NCI-H345 treated with DMSO at 0.1 percent for 48 hours (cell line): ENCODE measurements around the gene KRT26.
"Not testable (repeated sequence)": the region's sequence is repeated elsewhere in the genome, so short reads cannot be mapped to it uniquely, and the experiment has no call there.

Source experiments
- DNase-seq: peaks from one replicate; lab custom pipeline; 2025; ENCODE audit not compliant: unreplicated experiment; lab: John Stamatoyannopoulos, UW

KRT26 gene, protein sequence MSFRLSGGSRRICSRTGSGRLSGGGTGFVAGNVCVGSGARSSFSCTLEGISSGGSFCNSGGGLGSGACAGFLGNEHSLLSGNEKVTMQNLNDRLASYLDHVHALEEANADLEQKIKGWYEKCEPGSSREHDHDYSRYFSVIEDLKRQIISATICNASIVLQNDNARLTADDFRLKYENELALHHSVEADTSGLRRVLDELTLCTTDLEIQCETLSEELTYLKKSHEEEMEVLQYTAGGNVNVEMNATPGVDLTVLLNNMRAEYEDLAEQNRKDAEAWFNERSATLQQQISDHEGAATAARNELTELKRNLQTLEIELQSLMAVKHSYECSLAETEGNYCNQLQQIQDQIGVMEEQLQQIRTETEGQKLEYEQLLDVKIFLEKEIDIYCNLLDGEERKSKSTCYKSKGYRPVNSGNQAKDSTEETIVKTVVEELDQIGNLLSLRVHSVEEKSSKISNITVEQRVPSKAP

GRCh38 chr17:40772101-40772500 is at the start of gene KRT26:
TSS of gene KRT26 (minus strand) at chr17:40772201. CDS start at chr17:40772113, 88 bp downstream.
- DNase-seq: no peak

DNA sequence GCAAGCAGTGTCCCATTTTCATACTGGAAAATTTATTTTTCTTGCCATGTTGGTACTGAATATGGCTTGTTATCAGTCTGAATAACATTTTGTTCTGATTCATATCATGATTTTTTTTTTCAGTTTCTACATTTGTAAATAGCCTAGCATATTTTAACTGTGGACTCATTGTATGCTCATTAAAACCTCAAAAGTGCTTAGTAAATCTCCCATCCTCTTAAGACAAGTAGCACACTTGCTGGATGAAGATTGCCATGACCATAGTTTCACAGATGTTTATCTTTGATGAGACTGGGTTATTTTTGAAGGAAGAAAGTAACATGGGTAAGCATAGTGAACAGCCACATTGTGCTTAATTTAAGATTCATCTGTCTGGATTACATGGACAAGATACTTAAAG is 49.5 kb upstream of the KRT26 start:
- DNase-seq: no peak

DNA sequence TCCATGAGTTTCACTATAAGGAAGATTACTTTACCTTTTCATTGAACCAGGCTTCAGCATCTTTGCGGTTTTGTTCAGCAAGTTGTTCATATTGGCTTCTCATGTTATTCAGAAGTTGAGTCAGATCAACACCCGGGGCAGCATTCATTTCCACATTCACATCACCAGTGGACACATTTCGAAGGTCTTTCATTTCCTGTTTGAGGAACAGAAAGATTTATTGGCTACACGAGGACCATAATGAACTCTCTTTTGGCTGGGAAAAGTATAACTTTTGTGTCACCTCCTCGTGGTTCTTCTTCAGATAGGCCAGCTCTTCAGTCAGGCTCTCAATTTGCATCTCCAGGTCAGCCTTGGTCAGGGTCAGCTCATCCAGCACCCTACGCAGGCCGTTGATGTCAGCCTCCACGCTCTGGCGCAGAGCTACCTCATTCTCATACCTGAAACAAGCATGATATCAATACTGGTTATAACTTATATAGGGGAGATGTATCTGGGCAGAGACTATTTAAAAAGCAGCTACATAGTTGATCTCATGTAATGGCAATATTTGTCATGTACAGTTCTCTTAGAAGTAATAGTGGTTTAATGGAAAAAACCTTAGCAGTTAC is 48.3 kb upstream of the KRT26 start:
- DNase-seq: no peak

GRCh38 chr17:40819528-40820125 is 47.6 kb upstream of the KRT26 start:
- DNase-seq: no peak

DNA sequence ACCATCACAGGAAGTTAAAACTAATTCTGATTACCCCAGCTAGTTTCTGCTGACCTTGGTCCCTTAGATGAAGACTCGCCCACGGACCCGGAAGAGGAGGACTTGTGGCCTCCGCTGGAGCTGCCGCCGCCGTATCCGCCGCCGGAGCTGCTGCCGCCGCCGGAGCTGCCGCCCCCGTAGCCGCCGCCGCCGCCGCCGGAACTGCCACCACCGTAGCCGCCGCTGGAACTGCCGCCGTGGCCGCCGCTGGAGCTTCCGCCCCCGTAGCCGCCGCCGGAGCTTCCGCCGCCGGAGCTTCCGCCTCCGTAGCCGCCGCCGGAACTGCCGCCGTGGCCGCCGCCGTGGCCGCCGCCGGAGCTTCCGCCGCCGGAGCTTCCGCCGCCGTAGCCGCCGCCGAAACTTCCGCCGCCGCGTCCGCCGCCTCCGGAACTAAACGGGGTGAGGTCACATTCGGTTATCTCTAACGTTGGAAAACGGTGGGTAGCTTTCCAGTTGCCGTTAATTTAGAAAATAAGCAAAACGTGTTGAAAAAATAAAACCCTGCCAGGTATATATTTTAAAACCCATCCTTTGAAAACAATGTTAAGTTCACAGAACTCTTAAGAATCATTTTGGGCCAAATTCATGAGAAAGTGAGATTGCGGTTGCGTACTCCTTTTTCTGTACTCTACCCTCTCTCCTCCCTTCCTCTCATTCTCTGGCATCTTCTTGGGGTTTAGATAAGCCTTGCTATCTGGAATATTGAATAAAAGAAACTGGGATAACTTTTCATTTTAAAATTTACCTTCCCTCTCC is 46.9 kb upstream of the KRT26 start:
- DNase-seq: peak; percentile 68

GRCh38 chr17:40818343-40818732 is 46.3 kb upstream of the KRT26 start:
- DNase-seq: no peak

DNA sequence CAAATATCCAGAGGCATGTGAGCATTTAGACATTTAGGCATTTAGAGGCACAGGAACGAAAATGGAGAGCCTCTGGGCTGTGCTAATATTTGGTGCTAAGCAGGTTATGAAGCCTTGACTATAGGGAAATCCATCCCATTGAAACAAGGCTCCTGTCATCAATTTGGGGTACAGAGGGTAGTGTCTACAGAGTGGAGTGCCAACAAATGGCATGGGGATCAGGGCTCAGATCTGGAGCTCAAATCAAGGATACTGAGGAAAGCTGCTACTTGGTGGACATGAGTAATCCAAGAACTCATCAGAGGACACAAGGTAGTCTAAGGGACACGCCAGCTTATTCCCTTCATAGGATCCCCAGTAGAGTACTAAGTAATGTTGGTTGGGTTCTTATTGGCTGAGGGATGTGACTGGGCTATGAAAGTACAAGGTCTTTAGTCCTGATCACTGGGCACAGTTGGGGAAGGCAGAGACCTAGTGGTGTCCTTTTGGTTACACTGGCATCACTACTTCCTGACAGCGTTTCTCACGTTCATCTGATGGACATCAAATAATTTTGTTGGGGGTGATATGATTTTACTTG is 45.2 kb upstream of the KRT26 start:
- DNase-seq: no peak

GRCh38 chr17:40816569-40816968 is 44.6 kb upstream of the KRT26 start:
- DNase-seq: no peak

DNA sequence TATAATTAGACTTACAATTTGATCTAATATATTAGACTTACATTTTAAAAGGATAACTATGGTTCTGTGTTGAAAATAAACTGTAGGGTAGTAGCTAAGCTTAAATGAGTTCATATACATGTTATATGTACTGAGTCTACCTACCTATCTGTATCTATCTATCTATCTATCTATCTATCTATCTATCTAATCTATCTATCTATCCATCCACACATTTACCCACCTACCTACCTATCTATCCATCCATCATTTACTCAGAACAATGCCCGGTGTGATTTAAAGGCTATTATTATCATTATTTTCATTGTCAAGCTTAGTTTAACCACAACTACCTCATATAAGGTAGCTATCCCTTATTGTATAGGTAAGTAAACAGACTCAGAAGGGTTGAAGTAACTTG is 43.4 kb upstream of the KRT26 start:
- DNase-seq: no peak

DNA sequence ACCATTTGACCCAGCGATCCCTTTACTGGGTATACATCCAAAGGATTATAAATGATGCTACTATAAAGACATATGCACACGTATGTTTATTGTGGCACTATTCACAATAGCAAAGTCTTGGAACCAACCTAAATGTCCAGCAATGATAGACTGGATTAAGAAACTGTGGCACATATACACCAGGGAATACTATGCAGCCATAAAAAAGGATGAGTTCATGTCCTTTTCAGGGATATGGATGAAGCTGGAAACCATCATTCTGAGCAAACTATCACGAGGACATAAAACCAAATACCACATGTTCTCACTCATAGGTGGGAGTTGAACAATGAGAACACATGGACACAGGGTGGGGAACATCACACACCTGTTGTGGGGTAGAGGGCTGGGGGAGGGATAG is 42.7 kb upstream of the KRT26 start:
- DNase-seq: not testable (repeated sequence)

DNA sequence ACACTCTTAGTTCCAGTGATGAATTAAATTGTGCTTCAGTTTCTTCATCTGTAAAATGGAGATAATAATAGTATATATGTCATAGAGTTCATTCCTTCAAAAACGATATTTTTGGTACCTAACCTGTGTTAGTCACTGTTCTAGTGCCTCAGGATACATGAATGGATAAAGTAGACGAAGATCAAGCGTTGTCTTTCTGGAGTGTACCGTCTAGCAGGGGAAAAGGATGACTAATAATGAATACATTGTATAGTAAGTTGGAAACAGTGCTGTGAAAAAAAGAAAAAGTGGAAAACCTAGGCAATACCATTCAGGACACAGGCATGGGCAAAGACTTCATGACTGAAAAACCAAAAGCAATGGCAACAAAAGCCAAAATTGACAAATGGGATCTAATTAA is 41.8 kb upstream of the KRT26 start:
- DNase-seq: no peak

- DNase-seq: no peak
Measured at GRCh38 chr17:40812639-40813038, 40.6 kb upstream of the KRT26 start.

- no peak for DNase-seq
Measured at GRCh38 chr17:40810494-40810893, 38.5 kb upstream of the KRT26 start.

GRCh38 chr17:40809721-40810421 is 37.9 kb upstream of the KRT26 start:
- no peak for DNase-seq

GRCh38 chr17:40806131-40806530 is 34.1 kb upstream of the KRT26 start:
- DNase-seq: no peak

DNA sequence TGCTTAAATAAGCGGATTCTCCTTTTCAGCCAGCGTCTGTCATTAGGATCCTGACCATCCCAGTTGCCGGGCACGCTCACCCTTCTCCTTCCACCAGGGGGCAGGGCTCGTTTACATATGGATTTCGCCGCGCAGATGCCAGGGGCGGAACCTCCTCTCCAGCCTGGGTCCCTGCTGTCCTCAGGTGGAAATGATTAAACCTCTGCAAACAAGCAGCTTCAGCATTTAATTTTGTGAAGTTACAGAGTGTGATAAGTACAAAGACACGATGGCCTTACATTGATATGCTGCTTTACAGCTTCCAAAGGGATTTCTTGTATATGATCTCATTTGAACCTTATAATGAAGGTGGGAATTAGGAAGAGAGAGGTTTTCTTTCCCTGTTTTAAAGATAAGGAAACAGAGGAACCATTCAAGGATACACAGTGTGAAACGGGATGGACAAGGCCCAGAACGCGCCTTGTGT is 31.6 kb upstream of the KRT26 start:
- DNase-seq: peak; percentile 84

- no peak for DNase-seq
Measured at GRCh38 chr17:40801157-40801556, 29.2 kb upstream of the KRT26 start.

- DNase-seq: no peak
Measured at GRCh38 chr17:40800381-40800780, 28.4 kb upstream of the KRT26 start.

DNA sequence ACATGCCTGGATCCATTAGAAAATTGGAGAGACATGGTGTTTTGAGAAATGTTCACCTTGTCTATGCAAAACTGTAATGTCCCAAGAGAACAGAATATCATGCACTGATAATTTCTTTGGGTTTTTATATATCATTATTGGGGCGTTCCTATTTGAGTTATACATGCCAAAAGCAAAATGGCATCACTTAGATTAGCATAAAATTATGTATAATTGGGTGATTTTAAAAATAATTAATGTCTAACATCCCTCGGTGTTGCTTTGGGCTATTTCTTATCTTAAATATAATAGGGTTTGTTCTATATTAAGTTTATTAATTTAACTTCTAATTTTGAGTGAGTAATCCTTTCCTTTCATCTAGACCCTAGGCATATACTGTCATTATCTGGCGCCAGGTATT is 27.9 kb upstream of the KRT26 start, which contains the start of gene KRT28:
Gene KRT28, minus strand, starts transcription at position 101 of the 400 bp plus-strand sequence. Its CDS starts 66 bp downstream, at position 35.
- DNase-seq: no peak

- DNase-seq: no peak
Measured at GRCh38 chr17:40796846-40797245, 24.8 kb upstream of the KRT26 start.
